Hematopoietic multipotent progenitor cell treated with erythropoietin and hydrocortisone succinate and interleukin-3 and kit ligand, for 8 days (in vitro differentiated cells): ENCODE results near the gene CALML6.
"Not testable (repeated sequence)": the region's sequence is repeated elsewhere in the genome, so short reads cannot be mapped to it uniquely, and the experiment has no call there.

ENCODE experiments used
- DNase-seq: peaks from one replicate; pipeline ENCODE4 v3.0.0-alpha.2; 2015

CALML6 gene

GRCh38 chr1:1926886-1927660 lies 12.0 kb downstream of the CALML6 start:
- no peak for DNase-seq

GRCh38 chr1:1927751-1928150 lies 12.7 kb downstream of the CALML6 start:
- DNase-seq, result no peak

DNA sequence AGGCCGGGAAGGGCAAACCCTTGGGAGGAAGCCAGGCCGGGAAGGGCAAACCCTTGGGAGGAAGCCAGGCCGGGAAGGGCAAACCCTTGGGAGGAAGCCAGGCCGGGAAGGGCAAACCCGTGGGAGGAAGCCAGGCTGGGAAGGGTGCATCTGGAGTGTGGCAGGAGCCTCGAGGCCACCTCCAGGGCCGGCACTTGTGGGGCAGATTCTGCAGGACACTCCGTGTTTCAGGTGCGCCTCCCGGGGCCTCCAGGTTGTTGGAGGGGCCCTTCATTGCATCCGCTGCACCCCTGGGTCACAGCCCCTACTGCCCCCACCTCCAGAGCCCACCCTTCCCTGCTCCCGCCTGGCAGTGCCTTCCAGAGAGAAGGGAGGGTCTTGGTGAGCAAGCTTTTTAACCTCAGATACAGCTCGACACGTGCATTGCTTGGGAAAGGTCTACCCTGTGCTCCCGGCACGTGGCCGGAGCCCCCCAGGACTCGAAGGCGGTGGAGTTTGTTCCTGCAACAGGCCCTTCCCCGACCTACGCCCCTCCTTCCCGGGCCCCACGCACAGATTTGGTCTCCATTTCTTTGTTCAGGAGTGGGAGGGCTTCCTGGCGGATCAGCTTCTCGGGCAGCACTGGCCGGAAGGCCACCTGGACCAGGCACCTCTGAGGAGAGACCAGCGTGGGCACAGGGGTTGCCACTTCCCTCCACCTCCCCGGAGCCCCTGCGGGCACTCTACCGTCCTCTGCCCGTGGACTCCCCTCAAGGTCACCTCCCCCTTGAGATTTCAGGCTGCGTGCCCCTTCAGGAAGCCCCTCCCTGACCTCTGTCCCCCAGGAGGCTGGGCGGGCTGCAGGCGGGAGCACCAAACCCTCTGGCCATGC lies 13.4 kb downstream of the CALML6 start:
- DNase-seq, result no peak

DNA sequence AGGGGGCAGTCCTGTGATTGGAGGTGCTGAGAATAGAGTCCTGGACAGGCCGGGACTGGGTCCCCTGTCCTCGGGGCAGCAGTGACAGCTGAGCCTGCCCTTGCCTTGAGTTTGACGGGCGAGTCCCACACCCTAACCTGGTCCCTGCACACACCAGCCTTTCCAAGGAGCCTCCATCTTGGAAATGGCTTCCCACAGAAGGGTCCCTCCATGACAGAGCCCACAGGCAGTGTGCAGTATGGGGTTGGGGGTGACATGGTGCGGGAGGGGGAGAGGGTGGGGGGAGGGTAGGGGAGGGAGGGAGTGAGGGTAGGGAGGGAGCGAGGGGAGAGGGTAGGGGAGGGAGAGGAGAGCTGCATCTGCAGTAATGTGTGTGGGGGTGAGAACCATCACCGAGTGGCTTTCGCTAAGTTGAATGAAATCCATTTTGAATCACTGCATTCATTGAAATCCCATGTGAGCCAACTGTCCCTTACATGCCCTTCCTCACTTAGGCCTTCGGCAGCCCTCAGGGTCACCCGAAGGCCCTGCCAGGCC lies 14.1 kb downstream of the CALML6 start:
- DNase-seq, result no peak

DNA sequence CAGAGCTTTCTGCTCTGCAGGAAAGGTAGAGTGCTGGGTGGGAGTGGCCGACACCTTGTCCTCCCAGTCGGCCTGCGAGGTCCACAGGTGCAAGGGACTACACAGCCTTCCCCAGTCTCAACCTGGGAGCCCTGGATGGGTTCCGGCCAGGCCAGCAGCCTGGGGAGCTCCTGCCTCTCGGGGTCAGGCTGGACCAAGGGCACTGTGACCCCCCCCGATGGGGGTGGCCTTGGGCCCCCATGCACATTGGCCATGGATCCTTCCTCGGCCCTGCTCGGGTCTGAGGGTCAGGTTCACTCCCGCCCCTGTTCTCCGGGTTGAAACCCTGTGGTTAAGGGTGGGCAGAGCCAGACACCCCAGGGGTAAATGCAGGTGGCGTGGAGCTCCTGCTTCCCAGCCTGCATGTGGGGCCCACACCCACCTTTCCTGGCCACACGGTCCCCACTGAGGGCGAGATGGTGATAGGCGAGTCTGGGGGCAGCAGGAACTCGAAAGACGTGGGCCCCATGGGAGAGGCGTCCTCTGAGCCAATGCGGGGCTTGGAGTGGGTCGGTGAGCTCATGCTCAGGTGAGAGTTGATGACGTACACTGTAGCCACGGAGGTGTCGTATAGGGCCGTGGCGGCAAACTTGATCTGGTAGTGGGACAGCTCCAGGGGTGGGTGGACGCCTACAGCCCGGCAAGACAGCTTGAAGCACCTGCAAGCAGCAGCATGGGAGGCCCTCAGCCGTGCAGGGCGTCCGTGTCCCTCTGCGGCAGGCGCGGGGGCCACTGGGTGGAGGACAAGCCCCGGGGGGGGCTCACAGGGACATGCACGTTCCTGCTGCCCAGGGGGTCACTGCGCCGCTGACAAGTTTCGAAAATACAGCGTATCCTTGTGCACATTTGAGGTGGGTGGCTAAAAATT lies 14.8 kb downstream of the CALML6 start:
- no peak for DNase-seq

GRCh38 chr1:1934848-1935247 lies 19.8 kb downstream of the CALML6 start:
- not testable (repeated sequence) for DNase-seq

GRCh38 chr1:1937061-1937460 lies 22.0 kb downstream of the CALML6 start:
- no peak for DNase-seq

GRCh38 chr1:1937549-1938275 lies 22.7 kb downstream of the CALML6 start:
- no peak for DNase-seq

DNA sequence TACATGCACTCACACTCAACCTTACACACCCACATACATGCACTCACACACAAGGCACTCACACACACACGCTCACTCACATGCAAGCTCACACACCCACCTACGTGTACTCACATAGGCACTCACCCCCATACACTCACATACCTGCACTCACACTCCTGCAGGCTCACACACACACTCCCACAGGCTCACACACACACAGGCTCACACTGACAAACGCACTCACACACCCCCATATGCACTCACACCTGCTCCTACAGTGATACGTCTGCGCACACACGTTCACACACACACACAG lies 23.2 kb downstream of the CALML6 start:
- DNase-seq, result no peak

DNA sequence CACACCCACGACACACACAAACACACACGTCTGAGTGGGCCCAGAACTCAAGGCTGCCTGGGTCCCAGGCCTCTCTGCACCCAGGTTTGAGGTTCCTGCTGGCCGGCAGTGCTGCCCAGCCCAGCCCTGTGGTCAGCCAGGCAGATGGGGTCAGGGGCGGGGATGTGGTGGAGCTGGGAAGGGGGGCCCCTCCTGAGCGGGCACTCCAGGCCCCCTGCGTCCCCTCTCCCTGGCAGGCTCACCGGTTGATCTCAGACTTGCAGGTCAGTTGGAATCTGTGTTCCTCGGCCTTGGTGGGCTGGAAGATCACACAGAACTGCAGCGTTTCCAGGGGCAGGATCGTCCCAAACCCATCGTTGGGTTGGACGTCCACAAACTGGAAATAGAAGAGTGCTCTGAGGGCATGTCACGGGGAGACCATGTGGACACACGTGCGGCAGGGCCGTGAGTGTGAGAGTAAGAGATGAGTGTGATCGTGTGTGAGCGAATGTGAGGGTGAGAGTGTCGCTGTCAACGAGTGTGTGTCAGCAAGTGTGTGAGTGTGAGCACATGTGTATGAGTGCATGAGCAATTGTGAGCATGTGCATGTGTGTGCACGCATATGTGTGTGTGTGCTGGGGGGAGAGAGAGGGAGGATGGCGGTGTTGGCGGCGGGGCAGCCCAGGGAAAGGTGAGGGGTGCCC lies 23.7 kb downstream of the CALML6 start:
- no peak for DNase-seq

DNA sequence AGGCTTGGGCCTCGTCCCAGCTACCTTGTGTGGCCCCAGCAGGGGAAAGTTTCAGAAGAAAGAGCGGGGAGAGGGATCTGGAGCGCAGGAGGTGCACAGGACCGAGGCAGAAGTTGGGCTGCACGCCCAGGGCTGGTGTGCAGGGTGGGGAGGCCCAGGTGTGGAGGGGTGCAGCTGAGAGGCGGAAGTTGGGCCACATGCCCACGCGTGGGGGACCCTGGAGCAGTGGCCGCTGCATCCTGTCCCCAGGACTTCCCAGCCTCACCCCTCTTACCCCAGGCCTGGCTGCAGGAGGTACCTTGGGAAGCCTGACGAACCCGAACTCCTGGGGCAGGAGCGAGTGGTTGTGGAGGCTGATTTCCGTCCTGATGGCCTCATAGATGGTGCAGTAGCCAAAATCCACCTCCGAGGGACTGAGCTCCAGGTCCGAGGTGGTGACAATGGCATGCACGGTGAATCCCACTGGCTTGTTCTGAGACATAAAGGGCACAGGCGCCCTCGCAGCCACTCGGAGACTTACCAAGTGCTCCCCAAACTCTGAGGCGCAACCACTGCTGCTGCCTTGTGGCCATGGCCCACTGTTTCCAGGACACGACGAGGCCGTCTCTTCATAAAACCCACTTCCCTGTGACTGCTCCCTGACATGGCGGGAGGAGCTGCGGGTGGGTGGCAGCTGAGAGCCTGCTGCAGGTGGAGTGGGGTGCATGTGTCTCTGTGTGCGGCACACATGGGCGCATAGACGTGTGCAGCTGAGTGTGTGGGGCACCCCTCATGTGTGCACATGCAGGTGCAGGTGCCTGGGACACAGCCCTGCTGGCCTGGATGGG lies 24.4 kb downstream of the CALML6 start:
- DNase-seq, result no peak

- DNase-seq, result no peak
Observed at GRCh38 chr1:1940123-1940425, 25.0 kb downstream of the CALML6 start.

- no peak for DNase-seq
Observed at GRCh38 chr1:1941211-1941841, 26.3 kb downstream of the CALML6 start.

- DNase-seq, result no peak
Observed at GRCh38 chr1:1941868-1942752, 27.1 kb downstream of the CALML6 start.

GRCh38 chr1:1942753-1943656 lies 27.9 kb downstream of the CALML6 start:
- DNase-seq, result no peak

GRCh38 chr1:1943834-1944570 lies 28.9 kb downstream of the CALML6 start:
- DNase-seq, result peak; percentile 6

GRCh38 chr1:1945782-1946393 lies 30.8 kb downstream of the CALML6 start:
- no peak for DNase-seq
